ENCODE data around the gene TEP1.

Gene TEP1

DNA sequence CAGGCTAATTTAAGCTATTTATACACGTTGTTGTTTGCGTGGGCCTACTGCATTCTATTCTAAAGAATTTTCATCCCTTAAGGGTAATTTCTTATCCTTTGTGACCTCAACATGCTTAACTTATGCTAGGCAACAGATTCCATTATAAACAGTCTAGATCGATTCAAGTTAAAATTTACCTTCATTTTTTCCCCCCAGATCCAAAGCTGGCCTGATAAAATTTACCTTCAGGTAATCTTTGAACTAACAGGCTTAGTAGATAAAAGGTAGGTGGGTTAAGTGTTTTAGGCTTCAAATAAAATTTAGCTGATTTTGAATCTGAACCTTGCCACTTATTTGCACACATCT lies 79.8 kb downstream of the TEP1 start:
- no peak for DNase-seq

GRCh38 chr14:20332788-20333493 lies 80.4 kb downstream of the TEP1 start, which contains the start of gene CCNB1IP1:
TSS of gene CCNB1IP1 (minus strand) at chr14:20333279. CDS start at chr14:20316523, 16,756 bp downstream.
- DNase-seq: peak; percentile 90

GRCh38 chr14:20332431-20332787 lies 80.9 kb downstream of the TEP1 start:
- DNase-seq: no peak

- peak; percentile 43 for DNase-seq
Measured at GRCh38 chr14:20331053-20331613, 82.2 kb downstream of the TEP1 start.

- DNase-seq: no peak
Measured at GRCh38 chr14:20329355-20329754, 83.9 kb downstream of the TEP1 start.

- DNase-seq: no peak
Measured at GRCh38 chr14:20328705-20329104, 84.6 kb downstream of the TEP1 start.

DNA sequence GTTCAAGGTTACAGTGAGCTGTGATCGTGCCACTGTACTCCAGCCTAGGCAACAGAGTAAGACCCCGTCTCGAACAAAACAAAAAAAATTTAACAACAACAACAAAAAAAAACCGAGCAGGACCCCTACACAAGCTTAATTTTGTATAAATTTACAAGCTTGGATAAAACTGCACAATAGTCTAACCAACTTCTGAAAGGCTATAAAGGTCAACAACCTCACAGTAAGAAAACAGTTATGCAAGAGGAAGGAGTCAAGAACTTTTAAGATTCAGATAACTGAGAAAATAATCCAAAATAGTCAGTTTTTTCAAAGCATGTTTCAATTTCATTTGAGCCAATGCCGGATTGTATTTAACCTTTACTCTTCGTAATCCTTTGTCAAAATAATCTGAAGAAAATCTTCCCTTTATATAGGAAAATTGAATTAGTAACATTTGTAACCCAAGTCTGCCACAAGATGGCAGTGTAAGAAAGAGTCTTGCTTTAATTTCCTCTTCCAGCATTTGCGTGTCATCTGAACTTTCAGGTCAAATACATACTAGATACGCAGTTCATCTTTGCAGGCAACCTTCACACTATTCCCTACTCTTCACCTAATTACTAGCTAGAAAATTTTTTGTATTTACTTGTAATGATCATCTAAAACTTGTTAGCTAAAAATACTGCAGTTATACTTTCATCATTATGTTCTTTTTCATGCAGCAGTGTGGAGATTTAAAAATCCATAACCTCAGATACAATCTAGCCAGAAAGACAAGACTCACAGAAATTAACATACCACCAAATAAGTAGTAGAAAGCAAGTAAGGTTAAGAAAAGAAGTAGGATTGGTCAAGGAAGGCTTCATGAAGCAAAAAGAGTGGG lies 86.1 kb downstream of the TEP1 start:
- peak; percentile 85 for DNase-seq

DNA sequence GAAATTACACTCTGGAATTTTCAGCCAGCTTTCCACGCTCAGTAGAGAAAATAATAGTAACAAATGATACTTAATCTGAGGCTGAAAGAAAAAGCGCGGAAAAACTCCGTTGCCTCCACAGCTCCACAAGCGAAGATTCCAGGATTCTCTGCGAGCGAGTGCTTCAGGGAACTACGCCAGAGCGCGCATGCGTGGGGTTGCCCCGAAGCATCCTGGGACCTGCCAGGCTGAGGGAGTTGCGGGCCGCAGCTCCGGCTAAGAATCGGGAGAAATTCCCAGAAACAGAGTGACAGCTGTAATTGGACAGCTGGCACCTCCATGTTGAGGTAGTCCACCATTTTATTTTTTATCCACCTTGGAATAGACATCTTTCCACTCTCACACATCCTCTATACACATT lies 95.6 kb downstream of the TEP1 start:
- no peak for DNase-seq

Data from hematopoietic multipotent progenitor cell treated with erythropoietin and hydrocortisone succinate and interleukin-3 and kit ligand, for 8 days (in vitro differentiated cells).